OCI-LY1 (cell line): ENCODE measurements around the gene SERPINB12.

Experiments
- H2AFZ ChIP-seq: fragments of 200-600 bp; sonication (generic), shearing (Covaris generic); 2 replicates; pipeline ENCODE4 v1.6.0; 2014; ENCODE audit warnings: antibody characterized with exemption, mild to moderate bottlenecking, low read length
- H3F3A ChIP-seq: fragments of 200-600 bp; sonication (generic), shearing (Covaris generic); 2 replicates; pipeline ENCODE4 v1.6.0; 2014; ENCODE audit warnings: mild to moderate bottlenecking, antibody characterized with exemption, low read length, moderate library complexity; ENCODE audit not compliant: insufficient read depth
- H3K27ac ChIP-seq: fragments of 200-600 bp; sonication (generic); 2 replicates; pipeline ENCODE4 v1.5.1; 2014; ENCODE audit warnings: low read length, mixed run types, mild to moderate bottlenecking, low read depth; ENCODE audit not compliant: poor library complexity, severe bottlenecking
- H3K27me3 ChIP-seq: fragments of 200-600 bp; sonication (generic); 2 replicates; pipeline ENCODE4 v1.6.0; 2014; ENCODE audit warnings: antibody characterized with exemption, mild to moderate bottlenecking, low read length, moderate library complexity; ENCODE audit not compliant: insufficient read depth
- H3K36me3 ChIP-seq: fragments of 200-600 bp; sonication (generic); 2 replicates; pipeline ENCODE4 v1.6.1; 2014; ENCODE audit warnings: mild to moderate bottlenecking, antibody characterized with exemption, low read length, moderate library complexity, mixed read lengths; ENCODE audit not compliant: insufficient read depth
- H3K4me1 ChIP-seq: fragments of 200-600 bp; sonication (generic); 2 replicates; pipeline ENCODE4 v1.5.1; 2014; ENCODE audit warnings: mild to moderate bottlenecking, low read length, moderate library complexity; ENCODE audit not compliant: insufficient read depth, severe bottlenecking
- H3K4me2 ChIP-seq: fragments of 200-600 bp; sonication (generic), shearing (Covaris generic); 2 replicates; pipeline ENCODE4 v1.6.1; 2014; ENCODE audit warnings: low read length
- H3K4me3 ChIP-seq: fragments of 200-600 bp; sonication (generic); 2 replicates; pipeline ENCODE4 v1.5.1; 2014; ENCODE audit warnings: low read length, low read depth, mild to moderate bottlenecking, mixed read lengths; ENCODE audit not compliant: poor library complexity, severe bottlenecking
- H3K79me2 ChIP-seq: fragments of 200-600 bp; shearing (Covaris generic); 2 replicates; pipeline ENCODE4 v1.6.1; 2016; ENCODE audit warnings: mixed run types, low read length, mixed read lengths; ENCODE audit not compliant: insufficient read depth
- H3K9ac ChIP-seq: fragments of 200-600 bp; sonication (generic), shearing (Covaris generic); 2 replicates; pipeline ENCODE4 v1.6.1; 2014; ENCODE audit warnings: mild to moderate bottlenecking, low read length, mixed read lengths
- H3K9me2 ChIP-seq: fragments of 200-600 bp; sonication (generic), shearing (Covaris generic); 2 replicates; pipeline ENCODE4 v1.6.1; 2014; ENCODE audit warnings: low read depth, mild to moderate bottlenecking, low read length, mixed read lengths
- H3K9me3 ChIP-seq: fragments of 200-600 bp; shearing (Covaris generic); 2 replicates; pipeline ENCODE4 v1.6.1; 2014; ENCODE audit warnings: low read length, mixed read lengths
- H4K20me1 ChIP-seq: fragments of 200-600 bp; sonication (generic), shearing (Covaris generic); 2 replicates; pipeline ENCODE4 v1.6.0; 2016; ENCODE audit warnings: mild to moderate bottlenecking, low read length; ENCODE audit not compliant: insufficient read depth
- CTCF ChIP-seq: fragments of 200-600 bp; sonication (generic), shearing (Covaris generic); IDR thresholded peaks from 2 replicates; pipeline ENCODE4 v1.5.1; 2017; ENCODE audit warnings: mild to moderate bottlenecking, antibody characterized with exemption, low read length, moderate library complexity, mixed read lengths
- EZH2 ChIP-seq: fragments of 200-600 bp; sonication (generic), shearing (Covaris generic); IDR thresholded peaks from 2 replicates; pipeline ENCODE4 v1.8.0; 2017; ENCODE audit warnings: borderline replicate concordance, mixed run types, mild to moderate bottlenecking, antibody characterized with exemption, low read length, moderate library complexity, mixed read lengths

The SERPINB12 gene

GRCh38 chr18:63604791-63605567, 62.8 kb downstream of the SERPINB12 start:
- TF ChIP-seq CTCF: no peak
- no peak for TF ChIP-seq EZH2
- no peak overlapping the region for H2AFZ ChIP-seq
- no peaks in the 10 kb centered on the region for H3K27me3 ChIP-seq
- H3K4me2 ChIP-seq: no peak overlapping the region
- no peaks in the 10 kb centered on the region for H3K9me2 ChIP-seq
- no peaks in the 10 kb centered on the region for H3K9me3 ChIP-seq
- H3F3A ChIP-seq: no peaks in the 10 kb centered on the region
- H3K36me3 ChIP-seq: no peaks in the 10 kb centered on the region
- H3K27ac ChIP-seq: no peak overlapping the region
- H3K9ac ChIP-seq: no peak overlapping the region
- H3K4me3 ChIP-seq: no peak overlapping the region
- no peaks in the 10 kb centered on the region for H3K4me1 ChIP-seq
- H3K79me2 ChIP-seq: no peaks in the 10 kb centered on the region
- H4K20me1 ChIP-seq: no peaks in the 10 kb centered on the region

GRCh38 chr18:63606526-63606925, 64.4 kb downstream of the SERPINB12 start:
- H3F3A ChIP-seq: no peaks in the 10 kb centered on the region
- no peaks in the 10 kb centered on the region for H3K9me2 ChIP-seq
- no peak overlapping the region for H2AFZ ChIP-seq
- H3K9ac ChIP-seq: no peak overlapping the region
- TF ChIP-seq EZH2 (no peak), CTCF (no peak)
- H3K4me3 ChIP-seq: no peak overlapping the region
- no peak overlapping the region for H3K4me2 ChIP-seq
- H3K4me1 ChIP-seq: no peaks in the 10 kb centered on the region
- no peaks in the 10 kb centered on the region for H3K36me3 ChIP-seq
- no peaks in the 10 kb centered on the region for H3K27me3 ChIP-seq
- H3K79me2 ChIP-seq: no peaks in the 10 kb centered on the region
- H4K20me1 ChIP-seq: no peaks in the 10 kb centered on the region
- H3K27ac ChIP-seq: no peak overlapping the region
- H3K9me3 ChIP-seq: no peaks in the 10 kb centered on the region

DNA sequence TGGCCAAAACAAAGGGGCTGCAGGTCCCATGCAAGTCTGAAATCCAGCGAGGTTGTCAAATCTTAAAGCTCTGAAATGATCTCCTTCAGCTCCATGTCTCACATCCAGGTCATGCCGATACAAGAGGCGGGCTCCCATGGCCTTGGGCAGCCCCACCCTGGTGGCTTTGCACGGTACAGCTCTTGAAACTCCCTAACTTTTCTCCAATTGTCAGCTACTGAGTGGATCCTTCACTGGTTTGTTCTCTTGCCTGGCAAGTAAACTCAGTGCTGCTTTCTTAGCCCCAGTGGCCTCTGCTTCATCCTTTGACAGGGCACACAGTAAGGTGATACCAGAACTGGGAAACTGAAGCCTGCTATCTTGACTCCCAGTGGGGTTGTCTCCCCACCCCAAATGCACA, 71.3 kb downstream of the SERPINB12 start:
- Histone ChIP-seq H3K9ac (no peak overlapping the region), H4K20me1 (no peaks in the 10 kb centered on the region), H3K36me3 (no peaks in the 10 kb centered on the region), H3K9me3 (no peaks in the 10 kb centered on the region), H3K27ac (no peak overlapping the region), H3K4me3 (no peak overlapping the region), H3K27me3 (0 out of 2 replicates have a peak, but pooled peaks cover 6% of the 10 kb centered on the region), H3K4me2 (no peak overlapping the region), H3F3A (no peaks in the 10 kb centered on the region), H3K4me1 (no peaks in the 10 kb centered on the region), H3K9me2 (no peaks in the 10 kb centered on the region), H2AFZ (no peak overlapping the region), H3K79me2 (no peaks in the 10 kb centered on the region)
- no peak for TF ChIP-seq EZH2
- TF ChIP-seq CTCF: no peak
